Activated naive CD8-positive, alpha-beta T cell treated with anti-CD3 and anti-CD28 coated beads, Interleukin-2, amount 50 U/mL, for 16 hours (primary cell): Measurements from ENCODE around the gene SNX30.
"Not testable (repeated sequence)": the region's sequence is repeated elsewhere in the genome, so short reads cannot be mapped to it uniquely, and the experiment has no call there.

ENCODE experiments used
- DNase-seq: peaks from one replicate; pipeline ENCODE4 v3.0.0-alpha.2; 2020; ENCODE audit warnings: low read depth, low spot score

SNX30 gene, protein sequence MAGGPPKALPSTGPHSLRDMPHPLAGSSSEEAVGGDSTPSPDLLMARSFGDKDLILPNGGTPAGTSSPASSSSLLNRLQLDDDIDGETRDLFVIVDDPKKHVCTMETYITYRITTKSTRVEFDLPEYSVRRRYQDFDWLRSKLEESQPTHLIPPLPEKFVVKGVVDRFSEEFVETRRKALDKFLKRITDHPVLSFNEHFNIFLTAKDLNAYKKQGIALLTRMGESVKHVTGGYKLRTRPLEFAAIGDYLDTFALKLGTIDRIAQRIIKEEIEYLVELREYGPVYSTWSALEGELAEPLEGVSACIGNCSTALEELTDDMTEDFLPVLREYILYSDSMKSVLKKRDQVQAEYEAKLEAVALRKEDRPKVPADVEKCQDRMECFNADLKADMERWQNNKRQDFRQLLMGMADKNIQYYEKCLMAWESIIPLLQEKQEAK

DNA sequence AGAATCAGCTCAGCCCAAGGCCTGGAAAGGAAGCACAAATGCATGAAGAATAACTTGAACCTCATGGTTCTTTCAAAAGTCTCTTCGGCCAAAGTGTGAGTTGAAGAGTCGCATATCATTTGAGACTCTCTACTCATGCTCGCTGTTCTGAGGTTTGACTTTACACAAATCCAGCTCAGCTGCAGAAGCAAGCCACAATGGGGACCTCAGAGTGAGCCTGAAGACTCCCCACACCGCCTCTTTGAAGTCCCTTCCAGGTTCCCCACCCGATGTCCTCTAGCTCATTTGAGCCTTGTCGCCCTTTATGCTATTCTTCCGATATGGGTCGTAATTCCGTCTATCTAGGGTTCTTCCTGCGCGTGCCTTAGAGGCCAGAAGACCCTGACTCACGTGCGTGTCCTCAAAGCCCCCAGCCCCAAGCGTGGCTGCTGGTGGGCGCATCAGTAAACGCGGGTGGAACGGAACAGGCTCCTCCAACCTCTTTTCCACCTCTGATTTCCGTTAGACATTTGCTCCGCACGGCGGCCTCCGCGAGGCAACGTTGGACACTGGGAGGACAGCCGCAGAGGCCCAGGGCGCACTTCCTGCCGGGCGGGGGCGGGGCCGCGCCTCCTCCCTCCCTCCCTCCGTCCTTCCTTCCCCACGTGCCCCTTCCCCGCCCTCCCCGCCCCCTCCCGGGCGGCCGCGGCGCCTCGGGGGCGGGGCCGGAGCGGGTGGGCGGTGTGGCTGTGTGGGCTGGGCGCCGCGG is at the start of gene SNX30:
TSS of gene SNX30 (plus strand) at position 745 of the 748 bp plus-strand sequence. CDS start 242 bp downstream, outside the sequence.
- peak; percentile 35 for DNase-seq

DNA sequence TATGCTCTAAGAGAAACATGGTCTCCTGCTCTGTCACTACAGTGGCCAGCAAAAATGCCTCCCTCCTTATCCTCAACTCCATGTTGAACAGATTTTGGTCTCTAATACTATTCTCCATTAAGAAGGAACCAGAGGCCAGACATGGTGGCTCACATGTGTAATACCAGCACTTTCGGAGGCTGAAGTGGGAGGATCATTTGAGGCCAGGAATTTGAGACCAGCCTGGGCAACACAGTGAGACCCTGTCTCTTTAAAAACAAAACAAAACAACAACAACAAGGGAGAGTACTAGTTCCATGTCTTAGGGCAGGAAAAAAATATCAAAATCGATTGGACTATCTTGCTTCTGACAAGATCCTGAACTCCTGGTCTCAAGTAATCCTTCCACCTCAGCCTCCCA is 47.3 kb upstream of the SNX30 start:
- no peak for DNase-seq

DNA sequence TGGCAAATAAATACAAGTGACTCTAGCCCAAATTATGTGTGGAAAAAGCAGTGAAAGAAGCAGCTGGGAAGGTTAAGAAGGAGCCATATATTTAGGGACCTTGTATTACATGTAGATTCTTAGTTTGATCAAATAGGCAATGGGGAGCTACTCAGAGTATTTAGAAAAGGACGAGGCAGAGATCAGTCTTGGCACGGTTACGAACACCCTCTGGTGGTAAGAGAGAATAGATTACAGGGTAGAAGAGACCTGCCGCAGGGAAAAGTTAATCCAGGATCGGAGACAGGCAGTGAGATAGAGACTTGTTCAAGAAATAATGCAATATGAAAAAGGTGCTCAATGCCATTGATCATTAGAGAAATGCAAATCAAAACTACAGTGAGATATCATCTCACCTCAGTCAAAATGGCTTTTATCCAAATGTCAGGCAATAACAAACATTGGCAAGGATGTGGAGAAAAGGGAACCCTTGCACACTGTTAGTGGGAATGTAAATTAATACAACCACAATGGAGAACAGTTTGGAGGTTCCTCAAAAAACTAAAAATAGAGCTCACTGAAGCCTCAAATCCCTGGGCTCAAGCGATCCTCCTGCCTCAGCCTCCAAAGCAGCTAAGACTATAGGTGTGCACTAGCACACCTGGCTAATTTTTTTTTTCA is 44.7 kb upstream of the SNX30 start:
- DNase-seq = no peak

DNA sequence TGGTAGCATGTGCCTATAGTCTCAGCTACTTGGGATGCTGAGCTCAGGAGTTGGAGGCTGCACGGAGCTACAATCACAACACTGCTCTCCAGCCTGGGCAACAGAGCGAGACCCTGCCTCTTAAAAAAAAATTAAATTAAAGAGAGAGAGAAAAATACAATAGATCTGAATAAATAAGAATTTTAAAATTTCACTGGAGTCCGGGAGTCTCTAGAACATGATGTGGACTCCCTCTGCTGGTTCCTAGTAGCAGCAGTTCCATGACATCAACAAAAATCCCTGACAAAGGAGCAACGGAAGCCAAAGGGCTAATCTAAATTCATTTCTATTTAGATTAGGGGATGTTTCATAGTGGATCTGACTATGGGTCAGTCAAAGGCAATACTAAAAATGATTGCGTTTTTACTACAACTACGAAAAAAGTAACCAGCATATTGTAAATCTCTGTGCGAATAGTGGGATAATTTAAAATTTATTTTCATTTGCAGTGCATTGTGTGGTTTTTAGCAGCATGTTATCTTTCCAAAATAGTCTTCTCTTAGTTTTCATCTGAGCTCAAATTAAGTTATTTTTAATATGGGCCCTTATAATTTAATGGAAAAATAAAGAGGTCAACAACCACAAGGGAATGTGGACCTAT is 39.4 kb upstream of the SNX30 start:
- no peak for DNase-seq

DNA sequence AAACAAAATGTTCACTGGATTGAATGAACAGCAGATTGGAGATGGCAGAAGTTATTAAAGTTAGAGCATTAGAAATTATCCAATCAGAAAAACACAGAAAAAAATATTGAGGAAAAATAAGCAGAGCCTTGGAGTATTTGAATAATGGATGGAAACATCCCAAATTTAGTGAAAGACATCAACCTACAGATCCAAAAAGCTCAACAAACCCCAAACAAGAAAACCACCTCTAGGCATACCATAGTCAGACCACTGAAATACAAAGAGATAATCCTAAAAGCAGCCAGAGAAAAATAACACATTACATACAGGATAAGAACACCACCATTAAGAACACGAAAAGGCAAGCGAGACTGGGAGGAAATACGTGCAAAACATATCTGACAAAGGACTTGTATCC is 37.9 kb upstream of the SNX30 start:
- no peak for DNase-seq

DNA sequence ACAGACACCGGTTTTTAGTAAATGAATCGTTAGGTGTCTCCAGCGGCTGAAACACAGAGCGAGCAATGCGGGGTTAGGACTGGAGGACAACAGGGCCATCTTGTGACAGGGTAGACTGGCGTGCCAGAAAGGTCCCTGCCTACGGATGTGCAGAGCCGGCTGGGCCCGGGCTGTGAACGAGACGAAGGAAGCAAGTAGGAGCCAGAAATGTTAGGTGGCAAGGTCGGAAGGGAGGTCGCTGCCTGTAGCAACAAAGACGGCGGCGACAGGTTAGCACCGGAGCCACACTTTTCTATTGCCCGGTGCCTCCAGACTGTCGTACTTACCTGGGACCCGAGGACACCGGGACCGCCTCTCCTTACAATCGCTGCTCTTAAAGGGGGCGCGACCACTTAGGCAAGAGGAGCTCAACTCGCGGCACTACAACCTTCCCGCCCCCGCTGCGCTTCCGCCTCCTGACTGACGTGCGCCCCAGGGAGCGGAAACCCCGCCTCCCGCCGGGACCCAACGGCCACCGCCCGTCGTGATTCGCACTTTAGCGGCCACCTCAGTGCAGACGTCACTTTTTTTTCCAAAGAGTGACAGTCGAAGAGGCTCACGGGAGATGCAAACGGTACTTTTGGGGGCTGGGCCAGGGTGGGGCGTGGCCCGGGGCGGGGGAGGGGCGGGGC is 32.8 kb upstream of the SNX30 start, which contains the start of gene INIP:
TSS of gene INIP (minus strand) at position 457 of the 671 bp plus-strand sequence. CDS start 1,632 bp downstream, outside the sequence.
- DNase-seq = peak; percentile 96

DNA sequence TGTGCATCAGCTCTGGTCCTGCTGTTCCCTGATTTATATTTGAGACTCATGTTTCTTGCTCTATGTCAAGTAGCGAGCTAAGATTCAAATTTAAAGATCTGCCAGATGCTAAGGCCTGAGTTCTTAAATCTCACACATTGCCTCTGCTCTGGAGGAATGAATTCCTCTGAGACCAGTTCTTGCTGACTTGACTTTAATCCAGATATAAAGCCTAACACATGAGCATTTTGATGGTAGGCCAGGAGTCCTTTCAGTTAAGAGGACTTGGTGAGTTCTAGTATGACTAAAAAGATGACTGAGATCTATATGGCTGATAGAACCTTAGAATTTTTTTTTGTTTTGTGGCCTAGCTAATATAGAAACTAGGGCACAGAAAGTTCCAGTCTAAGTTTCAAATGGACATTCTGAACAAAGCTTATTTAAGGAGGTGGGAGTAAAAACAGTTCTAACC is 31.3 kb upstream of the SNX30 start:
- DNase-seq = no peak

DNA sequence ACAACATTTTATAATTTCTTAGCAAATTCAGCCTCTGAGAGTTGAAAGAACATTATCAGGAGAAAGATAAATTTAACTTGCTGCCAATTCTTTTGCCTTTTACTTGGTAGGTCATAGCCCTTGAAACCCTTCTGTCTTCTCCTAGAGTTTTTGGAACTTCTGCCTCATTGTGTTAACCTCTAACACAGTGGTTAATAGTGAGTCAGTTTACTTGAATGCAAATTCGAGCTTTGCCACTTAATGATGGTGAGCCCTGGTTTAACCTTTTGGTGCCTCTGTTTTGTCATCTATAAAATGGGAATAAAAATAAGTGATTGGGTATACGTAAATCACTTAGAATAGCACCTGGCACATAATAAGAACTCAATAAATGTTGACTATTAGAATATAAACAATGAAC is 30.9 kb upstream of the SNX30 start:
- no peak for DNase-seq

GRCh38 chr9:112720113-112720780 is 30.3 kb upstream of the SNX30 start:
- no peak for DNase-seq

GRCh38 chr9:112722749-112723148 is 27.8 kb upstream of the SNX30 start:
- DNase-seq = not testable (repeated sequence)

GRCh38 chr9:112725961-112726360 is 24.6 kb upstream of the SNX30 start:
- DNase-seq = no peak

GRCh38 chr9:112726428-112726827 is 24.1 kb upstream of the SNX30 start:
- no peak for DNase-seq

DNA sequence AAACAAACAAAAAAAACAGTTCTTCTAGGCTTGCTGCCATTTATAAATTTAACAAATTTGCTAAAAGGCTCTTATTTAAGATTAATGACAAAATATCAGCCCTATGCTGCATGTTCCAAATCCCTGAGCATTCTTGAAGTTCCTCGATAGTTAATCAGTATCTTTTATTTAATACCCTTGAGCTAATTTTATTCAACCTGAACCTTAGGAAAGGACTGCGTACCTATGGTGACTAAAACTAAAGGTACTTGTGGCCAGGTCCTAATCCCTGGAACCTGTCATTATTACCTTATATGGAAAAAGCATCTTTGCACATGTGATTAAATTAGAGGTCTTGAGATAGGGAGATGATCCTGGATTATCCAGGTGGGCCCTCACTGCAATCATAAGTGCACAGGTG is 22.2 kb upstream of the SNX30 start:
- no peak for DNase-seq

- no peak for DNase-seq
These were observed 18.6 kb upstream of the SNX30 start for GRCh38 chr9:112731971-112732370.

- no peak for DNase-seq
These were observed 15.7 kb upstream of the SNX30 start for GRCh38 chr9:112734892-112735291.

DNA sequence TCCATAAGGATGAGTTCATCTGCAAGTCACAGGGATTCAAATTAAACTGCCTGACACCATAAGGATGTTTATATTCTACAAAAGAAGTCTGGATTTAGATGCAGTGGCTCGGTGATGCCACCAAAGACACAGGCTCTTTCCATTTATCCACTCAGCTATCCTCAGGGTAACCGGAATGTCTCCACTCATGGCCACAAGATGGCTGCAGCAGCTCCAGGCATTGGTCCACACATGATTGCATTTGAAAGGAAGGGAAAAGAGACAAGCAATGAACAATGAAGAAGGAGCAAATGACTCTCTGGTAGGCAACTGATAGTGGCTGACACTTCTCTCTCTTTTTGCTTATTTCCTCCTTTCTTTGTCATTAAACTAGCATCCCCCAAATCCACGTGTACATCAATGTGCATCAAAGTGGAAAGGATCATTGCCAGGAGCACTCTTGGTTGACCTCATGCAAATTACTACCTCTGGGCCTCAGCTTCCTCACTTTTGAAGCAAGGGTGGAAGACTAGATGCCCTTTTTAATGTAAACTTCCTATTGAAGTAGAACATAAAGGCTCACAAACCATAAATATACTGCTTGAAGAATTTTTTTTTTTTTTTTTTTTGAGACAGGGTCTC is 7.2 kb upstream of the SNX30 start:
- no peak for DNase-seq

- no peak for DNase-seq
These were observed 6.4 kb upstream of the SNX30 start for GRCh38 chr9:112744177-112744576.

GRCh38 chr9:112747094-112747493 is 3.5 kb upstream of the SNX30 start:
- DNase-seq = no peak

DNA sequence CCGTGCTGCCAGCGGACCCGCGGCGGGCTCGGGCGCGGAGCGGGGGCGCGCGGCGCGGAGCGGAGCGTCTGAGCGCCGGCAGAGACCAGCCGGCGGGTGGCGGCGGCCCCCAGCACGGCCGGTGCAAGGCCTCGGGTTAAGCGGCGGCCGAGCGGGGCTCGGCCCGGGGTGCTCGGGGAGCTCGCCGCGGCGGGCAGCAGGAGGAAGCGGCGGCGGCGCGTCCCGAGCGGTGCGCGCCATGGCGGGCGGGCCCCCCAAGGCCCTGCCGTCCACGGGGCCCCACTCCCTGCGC is 150 bp downstream of the SNX30 start:
- DNase-seq = no peak

DNA sequence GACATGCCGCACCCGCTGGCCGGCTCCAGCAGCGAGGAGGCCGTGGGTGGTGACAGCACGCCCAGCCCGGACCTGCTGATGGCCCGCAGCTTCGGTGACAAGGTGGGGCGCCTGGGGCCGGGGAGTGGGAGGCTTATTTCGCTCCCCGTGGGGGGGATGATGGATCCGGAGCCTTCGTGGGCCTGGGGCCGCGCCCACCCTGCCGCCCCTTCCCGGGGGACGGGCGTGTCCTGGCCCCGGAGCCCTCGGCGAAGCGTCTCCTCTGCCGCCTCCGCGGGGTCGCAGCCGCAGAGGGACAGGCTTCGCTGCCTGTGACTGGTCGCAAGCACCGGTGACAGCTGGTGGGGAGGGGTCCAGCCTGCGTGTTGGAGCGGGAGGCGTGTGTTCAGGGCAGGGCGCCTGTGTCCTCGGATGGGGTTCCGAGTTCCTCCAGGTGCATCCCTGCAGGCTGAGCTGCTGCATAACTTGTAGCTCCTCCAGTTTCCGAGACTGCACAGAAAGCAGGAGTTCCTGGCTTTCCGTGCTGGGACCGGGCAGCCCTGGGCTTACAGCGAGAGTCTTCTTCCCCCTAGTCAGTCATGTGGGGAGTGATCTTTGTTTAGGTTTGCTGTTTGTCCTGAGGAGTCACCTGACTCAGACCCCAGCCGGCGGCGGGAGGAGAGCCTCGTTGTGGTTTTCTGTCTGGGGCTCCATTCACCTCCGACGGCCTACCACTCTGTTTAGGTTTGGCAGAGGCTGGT is 666 bp downstream of the SNX30 start:
- no peak for DNase-seq
